GM19240 (cell line): ENCODE results near the gene PCDHB13.
"Not testable (repeated sequence)": the region's sequence is repeated elsewhere in the genome, so short reads cannot be mapped to it uniquely, and the experiment has no call there.

Experiments used
- DNase-seq: peaks from one replicate; pipeline ENCODE4 v3.0.0; 2011; ENCODE audit warnings: low spot score; ENCODE audit not compliant: insufficient read length

PCDHB13 gene

GRCh38 chr5:141213656-141214339 is at the start of gene PCDHB13:
Gene PCDHB13 (plus strand): TSS chr5:141213919. CDS start chr5:141214124, 205 bp downstream.
- DNase-seq: not testable (repeated sequence)

GRCh38 chr5:141172381-141173204 is 41.1 kb upstream of the PCDHB13 start, which contains the start of gene PCDHB7:
Gene PCDHB7 (plus strand): TSS chr5:141172644. CDS start chr5:141172836, 192 bp downstream.
- no peak for DNase-seq

GRCh38 chr5:141174291-141175104 is 39.2 kb upstream of the PCDHB13 start:
- DNase-seq: not testable (repeated sequence)

- no peak for DNase-seq
Observed at GRCh38 chr5:141175933-141176332, 37.8 kb upstream of the PCDHB13 start.

GRCh38 chr5:141177577-141178191 is 36.0 kb upstream of the PCDHB13 start, which contains the start of gene PCDHB8:
Gene PCDHB8 (plus strand): TSS chr5:141177790. CDS start chr5:141178035, 245 bp downstream.
- DNase-seq: not testable (repeated sequence)

GRCh38 chr5:141179371-141179770 is 34.3 kb upstream of the PCDHB13 start:
- DNase-seq: not testable (repeated sequence)

- not testable (repeated sequence) for DNase-seq
Observed at GRCh38 chr5:141179876-141180275, 33.8 kb upstream of the PCDHB13 start.

GRCh38 chr5:141180313-141180712 is 33.4 kb upstream of the PCDHB13 start:
- DNase-seq: no peak

- no peak for DNase-seq
Observed at GRCh38 chr5:141182248-141182647, 31.5 kb upstream of the PCDHB13 start, which contains the start of gene PCDHB16. Gene PCDHB16 (plus strand): TSS chr5:141182387. CDS start chr5:141182560, 173 bp downstream.

GRCh38 chr5:141184117-141184855 is 29.4 kb upstream of the PCDHB13 start:
- not testable (repeated sequence) for DNase-seq

GRCh38 chr5:141186897-141187512 is 26.7 kb upstream of the PCDHB13 start, which contains the start of gene PCDHB9:
Gene PCDHB9 (plus strand): TSS chr5:141187161. CDS start chr5:141187319, 158 bp downstream.
- DNase-seq: no peak

- not testable (repeated sequence) for DNase-seq
Observed at GRCh38 chr5:141188682-141189081, 25.0 kb upstream of the PCDHB13 start.

GRCh38 chr5:141189131-141189530 is 24.6 kb upstream of the PCDHB13 start:
- not testable (repeated sequence) for DNase-seq

GRCh38 chr5:141192110-141192725 is 21.5 kb upstream of the PCDHB13 start, which contains the start of gene PCDHB10:
Gene PCDHB10 (plus strand): TSS chr5:141192353. CDS start chr5:141192553, 200 bp downstream.
- DNase-seq: no peak

- not testable (repeated sequence) for DNase-seq
Observed at GRCh38 chr5:141194332-141194731, 19.4 kb upstream of the PCDHB13 start.

- DNase-seq: no peak
Observed at GRCh38 chr5:141196363-141196762, 17.4 kb upstream of the PCDHB13 start.

GRCh38 chr5:141199359-141200235 is 14.1 kb upstream of the PCDHB13 start, which contains the start of gene PCDHB11:
Gene PCDHB11 (plus strand): TSS chr5:141199627. CDS start chr5:141199775, 148 bp downstream.
- no peak for DNase-seq

GRCh38 chr5:141201126-141201525 is 12.6 kb upstream of the PCDHB13 start:
- not testable (repeated sequence) for DNase-seq
